Lung (tissue), 12 donors: Measurements from ENCODE around the gene TMED8. TPM values are rescaled to one million over a fixed set of nuclear protein-coding genes. Genes with fewer than 3 reads are reported as not detected.

Source experiments
- ATAC-seq: fragments of 200-7000 bp; cut with Tn5 transposase; one replicate; pipeline ENCODE4 v1.9.1; 2020; ENCODE audit warnings: moderate number of reproducible peaks; ENCODE audit not compliant: insufficient read depth, low FRiP score
- DNase-seq, 3 donors: peaks; one replicate each; pipeline ENCODE4 v3.0.0-alpha.2; 2013 to 2017
- H3K27ac ChIP-seq, 2 donors: one replicate each; pipeline ENCODE4 v1.5.1; 2013; ENCODE audit warnings: mild to moderate bottlenecking in 2 of 2, moderate library complexity in 2 of 2, control low read depth in 1 of 2, inconsistent platforms in 1 of 2, low read depth in 1 of 2, low read length in 1 of 2
- H3K27me3 ChIP-seq, 3 donors: one replicate each; pipeline ENCODE4 v1.5.1; 2013; ENCODE audit warnings: low read length in 2 of 3; ENCODE audit not compliant: control insufficient read depth in 3 of 3, insufficient read depth in 3 of 3
- H3K36me3 ChIP-seq, 4 donors: one replicate each; pipeline ENCODE4 v1.5.1; 2013; ENCODE audit warnings: low read length in 4 of 4, mild to moderate bottlenecking in 1 of 4, moderate library complexity in 1 of 4; ENCODE audit not compliant: control insufficient read depth in 4 of 4, insufficient read depth in 4 of 4
- H3K4me1 ChIP-seq, 5 donors: one replicate each; pipeline ENCODE4 v1.5.1; 2013; ENCODE audit warnings: low read length in 5 of 5, mild to moderate bottlenecking in 2 of 5, moderate library complexity in 1 of 5; ENCODE audit not compliant: control insufficient read depth in 5 of 5, insufficient read depth in 5 of 5
- H3K4me3 ChIP-seq: one replicate; pipeline ENCODE4 v1.5.1; 2013; ENCODE audit warnings: mild to moderate bottlenecking, control low read depth, moderate library complexity
- H3K9ac ChIP-seq, 2 donors: one replicate each; pipeline ENCODE4 v1.5.1; 2013; ENCODE audit warnings: low read length in 2 of 2, control low read depth in 1 of 2; ENCODE audit not compliant: insufficient read depth in 1 of 2
- H3K9me3 ChIP-seq, 4 donors: one replicate each; pipeline ENCODE4 v1.5.1; 2013; ENCODE audit warnings: low read length in 3 of 4, mild to moderate bottlenecking in 1 of 4, moderate library complexity in 1 of 4; ENCODE audit not compliant: control insufficient read depth in 4 of 4, insufficient read depth in 3 of 4
- CTCF ChIP-seq: IDR thresholded peaks from 2 replicates; pipeline ENCODE4 v1.5.1; 2012; ENCODE audit warnings: mild to moderate bottlenecking; ENCODE audit errors: control extremely low read depth, extremely low read depth
- WGBS, 2 donors: extraction: QIAGEN DNeasy Blood & Tissue Kit; methylation state at CpG; one replicate each; pipeline ENCODE4 v1.1.7; 2013; 5-methylcytosine and 5-hydroxymethylcytosine counted together
- polyA plus RNA-seq, 2 donors: library from polyadenylated mRNA; stranded (reverse); fragments of 200-250 nt; gene quantifications; one replicate each; pipeline ENCODE4 v1.2.1, GENCODE V29; 2013
- total RNA-seq, 2 donors: library from RNA; depleted of rRNA in 1 of 2; stranded (reverse); fragments of >200 nt in 1 of 2; gene quantifications; one replicate each; pipeline ENCODE4 v1.2.1, GENCODE V29; 2014 to 2021
- donor health status: control.
- donor health status: control.
- donor health status: Bipolar disorder and iron deficiency.
- donor health status: healthy.
- donor health status: DM: yes; HTN: yes; CAD: no.

Gene TMED8
- total and polyA plus RNA-seq, 4 donors: 4.0 to 15.4 (median 7.7) TPM

DNA sequence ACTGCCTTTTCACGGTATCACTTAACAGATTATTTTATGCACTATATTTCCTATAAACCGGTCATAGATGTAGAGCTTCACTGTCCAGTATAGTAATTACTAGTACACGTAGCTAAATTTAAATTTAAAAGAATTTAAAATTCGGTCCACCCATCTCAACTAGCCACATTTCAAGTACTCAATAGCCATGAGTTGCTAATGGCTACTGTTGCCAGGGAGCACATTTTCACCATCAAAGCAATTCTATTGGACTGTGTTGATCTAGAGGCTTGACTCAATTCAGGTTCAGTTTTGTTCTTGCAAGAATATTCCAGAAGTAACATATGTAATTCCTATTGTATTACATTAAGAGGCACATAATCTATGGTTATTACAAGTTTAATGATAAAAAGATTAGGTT lies 20.0 kb downstream of the TMED8 start:
- no peak for TF ChIP-seq CTCF
- H3K4me3 ChIP-seq: no peak overlapping the region
- WGBS, 2 donors: 96 to 97% methylated on average over 4 of the region's 4 CpGs
- no peak overlapping the region for H3K9ac ChIP-seq
- H3K4me1 ChIP-seq: no peaks in the 10 kb centered on the region
- DNase-seq (no peak), ATAC-seq (no peak)
- no peak overlapping the region for H3K27ac ChIP-seq
- no peaks in the 10 kb centered on the region for H3K36me3 ChIP-seq
- H3K27me3 ChIP-seq: no peaks in the 10 kb centered on the region
- H3K9me3 ChIP-seq: no peaks in the 10 kb centered on the region

DNA sequence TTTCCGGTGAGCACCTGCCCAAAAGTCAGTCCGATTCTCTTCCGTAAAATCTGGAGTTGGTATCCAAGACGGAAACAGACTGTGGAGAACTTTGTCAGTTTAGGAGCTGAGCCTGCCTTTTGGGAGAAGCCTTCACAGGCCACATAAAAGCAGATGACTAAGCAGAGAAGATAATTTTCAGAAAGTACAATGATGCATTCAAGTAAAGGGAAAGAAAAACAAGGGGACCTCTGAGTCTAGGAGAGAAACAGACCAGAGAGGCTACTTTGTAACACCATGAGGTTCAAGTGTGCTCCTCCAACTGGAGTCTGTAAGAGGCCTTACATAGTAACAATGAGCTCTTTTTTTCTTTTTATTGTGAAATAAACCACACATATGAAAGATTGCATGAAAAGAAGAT lies 21.1 kb downstream of the TMED8 start:
- ATAC-seq: no peak
- Histone ChIP-seq H3K9me3 (no peaks in the 10 kb centered on the region), H3K27ac (no peak overlapping the region), H3K4me1 (no peaks in the 10 kb centered on the region), H3K36me3 (no peaks in the 10 kb centered on the region), H3K27me3 (no peaks in the 10 kb centered on the region), H3K9ac (no peak overlapping the region), H3K4me3 (no peak overlapping the region)
- no peak for DNase-seq
- TF ChIP-seq CTCF: no peak
- 98 to 99% methylated on average over 4 of the region's 4 CpGs for WGBS, 2 donors

GRCh38 chr14:77353469-77354141 lies 23.3 kb downstream of the TMED8 start:
- H3K36me3 ChIP-seq: peaks cover 0 to 12% (median 2%) of the 10 kb centered on the region in 4 donors
- ATAC-seq (no peak), DNase-seq (no peak)
- H3K9ac ChIP-seq: no peak overlapping the region
- no peaks in the 10 kb centered on the region for H3K27me3 ChIP-seq
- no peaks in the 10 kb centered on the region for H3K4me1 ChIP-seq
- H3K27ac ChIP-seq: no peak overlapping the region
- TF ChIP-seq CTCF: no peak
- no peaks in the 10 kb centered on the region for H3K9me3 ChIP-seq
- 86 to 95% methylated on average over 5 of the region's 5 CpGs for WGBS, 2 donors
- H3K4me3 ChIP-seq: no peak overlapping the region

GRCh38 chr14:77347751-77348150 lies 29.1 kb downstream of the TMED8 start:
- no peak overlapping the region for H3K27ac ChIP-seq
- TF ChIP-seq CTCF: no peak
- H3K36me3 ChIP-seq: peaks cover 0 to 18% (median 9%) of the 10 kb centered on the region in 4 donors
- H3K9ac ChIP-seq: no peak overlapping the region
- WGBS, 2 donors: 21 to 60% methylated on average over 3 of the region's 3 CpGs
- H3K4me1 ChIP-seq: no peaks in the 10 kb centered on the region
- H3K27me3 ChIP-seq: no peaks in the 10 kb centered on the region
- no peak overlapping the region for H3K4me3 ChIP-seq
- DNase-seq: peak in 2 of 3 donors; percentile 20 to 27
- no peaks in the 10 kb centered on the region for H3K9me3 ChIP-seq
- no peak for ATAC-seq
